Activated naive CD4-positive, alpha-beta T cell treated with Interleukin-2 at 50 U/mL for 16 hours (primary cell): ENCODE data around the gene BZW1.

Source experiments
- DNase-seq: peaks from one replicate; pipeline ENCODE4 v3.0.0-alpha.2; 2020

BZW1 gene

GRCh38 chr2:200811333-200812121 is at the start of gene BZW1:
Gene BZW1, plus strand, starts transcription at chr2:200811910. Its CDS starts 1,308 bp downstream, at chr2:200813218.
- peak; percentile 97 for DNase-seq

- no peak for DNase-seq
These were observed 49.6 kb upstream of the BZW1 start for GRCh38 chr2:200762127-200762526.

DNA sequence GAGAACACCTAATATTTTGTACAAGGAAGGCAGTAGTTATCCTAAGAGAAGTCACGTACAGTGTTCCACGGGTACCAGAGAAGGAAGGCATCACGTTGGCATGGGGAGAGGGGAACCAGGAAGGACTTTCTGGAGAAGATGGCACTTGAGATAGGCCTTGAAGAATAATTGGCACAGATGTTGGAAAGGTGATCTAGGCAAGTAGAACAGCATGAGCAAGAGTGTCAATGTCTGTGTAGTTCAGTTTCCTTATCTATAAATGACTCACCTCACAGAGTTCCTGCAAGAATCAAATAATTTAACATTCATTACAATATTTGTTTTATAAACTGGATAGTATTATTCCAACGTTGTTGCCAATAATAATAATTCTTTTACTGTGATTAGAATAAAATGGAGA is 48.3 kb upstream of the BZW1 start:
- no peak for DNase-seq

GRCh38 chr2:200765139-200765951 is 46.4 kb upstream of the BZW1 start:
- DNase-seq: peak; percentile 40

DNA sequence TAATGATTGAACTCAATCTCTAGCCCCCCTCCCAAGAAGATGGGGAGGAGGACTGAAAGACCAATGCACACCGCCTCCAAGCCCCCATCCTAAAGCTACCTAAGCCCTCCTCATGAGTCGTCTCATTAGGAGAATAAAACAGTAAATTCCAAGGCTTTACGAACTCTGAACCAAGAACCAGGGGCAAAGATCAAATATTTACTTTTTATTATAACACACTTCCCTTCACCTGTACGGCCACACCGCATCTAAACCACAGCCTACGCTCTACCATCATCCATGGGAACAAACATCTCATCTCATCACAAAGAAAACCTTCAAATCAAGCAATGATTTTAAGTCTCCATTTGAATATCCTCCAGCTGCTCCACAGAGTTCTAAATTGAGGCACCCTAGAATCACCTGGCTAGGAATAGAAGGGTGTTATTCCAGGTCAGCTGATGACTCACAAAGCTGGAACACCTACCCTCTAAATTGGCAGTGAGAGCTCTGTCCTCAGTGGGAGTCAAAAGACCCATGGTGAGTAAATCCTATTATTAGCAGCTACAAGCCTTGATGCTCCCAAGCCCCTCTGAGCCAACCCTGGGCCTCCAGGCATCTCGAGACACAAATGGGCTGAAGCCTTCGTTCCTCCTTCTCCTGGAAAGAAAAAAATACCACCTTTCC is 45.6 kb upstream of the BZW1 start:
- DNase-seq: no peak

DNA sequence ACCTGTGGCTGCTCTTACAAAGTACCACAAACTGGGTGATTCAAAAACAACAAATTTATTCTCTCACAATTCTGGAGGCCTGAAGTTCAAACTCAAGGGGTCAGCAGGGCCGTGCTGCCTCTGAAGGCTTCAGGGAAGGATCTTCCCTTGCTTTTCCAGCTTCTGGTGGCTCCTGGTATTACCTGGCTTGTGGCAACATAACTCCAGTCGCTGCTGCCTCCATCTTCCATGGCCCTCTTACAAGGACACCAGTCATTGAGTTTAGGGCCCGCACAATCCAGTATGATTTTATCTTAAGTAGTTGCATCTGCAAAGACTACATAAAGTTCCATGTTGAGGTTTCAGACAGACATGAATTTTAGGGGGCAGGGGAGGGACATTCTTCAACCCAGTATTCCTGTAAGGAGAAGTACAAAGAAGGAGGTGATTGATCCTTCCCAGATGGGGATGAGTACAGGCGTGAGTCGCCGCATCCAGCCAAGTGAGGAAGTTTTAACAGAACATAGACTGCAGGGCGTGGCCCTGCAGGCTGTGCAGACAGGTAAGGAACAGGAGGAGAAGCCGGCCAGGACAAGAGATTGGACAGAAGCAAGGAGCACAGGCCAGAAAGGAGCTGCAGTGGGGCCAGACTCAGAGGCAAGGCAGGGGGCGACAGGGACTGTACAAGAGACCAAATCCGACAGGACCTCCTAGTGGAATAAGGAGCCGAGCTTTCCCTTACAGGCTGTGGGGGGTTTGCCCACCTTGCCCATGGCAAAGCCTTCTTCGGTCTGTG is 44.4 kb upstream of the BZW1 start:
- DNase-seq: no peak

DNA sequence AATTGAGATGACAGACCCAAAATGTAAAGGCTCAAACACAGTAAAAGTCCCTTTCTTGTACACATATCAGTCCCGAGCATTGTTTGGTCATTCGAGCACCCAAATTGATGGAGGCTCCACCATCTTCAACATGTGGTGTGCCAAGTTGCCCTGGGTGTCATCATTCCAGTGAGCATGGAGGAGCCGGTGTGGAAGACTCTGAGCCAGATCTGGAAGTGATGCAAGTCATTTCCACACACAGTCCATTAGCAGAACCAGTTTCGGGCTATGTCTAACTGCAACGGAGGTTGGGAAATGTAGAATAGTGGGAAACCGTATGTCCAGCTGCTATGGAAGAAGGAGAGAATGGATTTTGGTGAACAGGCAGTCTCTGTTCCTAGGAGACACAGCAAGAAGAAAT is 40.9 kb upstream of the BZW1 start:
- DNase-seq: no peak

DNA sequence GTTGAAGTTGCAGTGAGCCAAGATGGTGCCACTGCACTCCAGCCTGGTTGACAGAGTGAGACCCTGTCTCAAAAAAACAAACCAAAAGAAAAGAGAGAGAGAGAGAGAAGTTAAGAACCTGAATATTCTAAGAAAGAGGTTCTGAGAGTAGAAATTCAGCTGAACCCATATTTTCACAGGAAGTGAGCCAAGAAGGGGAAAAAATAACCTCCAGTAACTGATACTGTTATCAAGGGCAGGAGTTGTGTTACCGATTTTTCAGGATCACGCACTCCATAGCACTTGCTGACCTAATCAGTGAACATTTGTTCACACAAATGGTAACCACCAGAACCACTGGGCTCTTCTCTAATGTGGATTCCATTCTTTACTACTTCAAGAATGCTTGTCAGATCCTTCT is 39.1 kb upstream of the BZW1 start:
- no peak for DNase-seq

GRCh38 chr2:200773083-200773482 is 38.6 kb upstream of the BZW1 start:
- no peak for DNase-seq

DNA sequence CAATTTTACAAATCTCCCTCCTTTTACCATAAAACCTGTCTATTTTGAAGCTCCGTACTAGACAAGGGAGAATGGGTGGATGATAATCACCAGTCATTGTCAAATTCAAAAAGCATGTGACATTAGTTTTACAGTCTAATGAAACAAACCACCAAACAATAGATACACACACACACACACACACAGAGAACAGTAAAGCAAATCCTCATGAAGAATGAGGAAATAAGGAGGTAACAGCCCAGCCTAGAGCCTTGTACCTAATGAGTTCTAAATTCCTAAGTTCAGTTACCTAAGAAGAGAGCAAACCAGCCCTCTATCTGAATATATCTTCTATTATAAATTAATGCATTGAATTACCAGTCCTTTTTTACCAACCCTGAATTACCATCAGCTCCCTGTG is 36.8 kb upstream of the BZW1 start:
- no peak for DNase-seq

DNA sequence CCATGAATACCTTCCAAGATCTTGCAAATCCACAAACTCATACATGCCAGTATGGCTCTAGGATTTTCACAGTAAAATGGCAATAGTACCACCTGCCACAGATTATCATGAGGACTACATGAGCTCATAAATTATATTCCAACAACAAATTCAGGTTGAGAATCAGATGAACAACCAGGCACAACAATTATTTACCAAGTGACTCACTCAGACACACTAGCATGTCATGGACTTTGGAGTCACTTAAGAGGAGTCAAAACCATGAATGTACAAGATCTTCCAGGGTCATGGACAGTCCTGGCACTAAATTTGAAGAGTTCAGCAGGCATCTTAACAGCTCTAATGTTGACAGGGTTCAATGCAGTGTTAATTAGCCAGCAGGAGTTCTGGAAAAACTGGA is 34.4 kb upstream of the BZW1 start:
- DNase-seq: no peak

GRCh38 chr2:200778038-200778437 is 33.7 kb upstream of the BZW1 start:
- no peak for DNase-seq

GRCh38 chr2:200779214-200779613 is 32.5 kb upstream of the BZW1 start:
- DNase-seq: no peak

DNA sequence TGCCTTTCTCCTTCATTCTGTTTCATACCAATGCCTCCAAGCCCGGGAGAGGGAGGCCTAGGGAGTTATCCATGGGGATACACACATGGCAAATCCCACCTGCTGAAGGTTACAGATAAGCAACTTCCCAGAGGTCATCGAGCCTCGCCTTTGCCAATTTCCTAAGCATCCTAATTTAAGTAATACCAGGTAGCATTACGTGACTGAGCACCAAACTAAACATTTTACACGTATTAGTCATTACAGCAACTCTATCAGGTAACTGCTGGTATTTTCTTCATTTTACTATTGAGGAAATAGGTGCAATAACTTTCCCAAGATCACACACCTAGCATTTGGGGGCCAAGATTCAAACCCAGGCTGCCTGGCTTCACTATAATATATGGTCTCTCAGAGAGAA is 30.1 kb upstream of the BZW1 start:
- DNase-seq: no peak

DNA sequence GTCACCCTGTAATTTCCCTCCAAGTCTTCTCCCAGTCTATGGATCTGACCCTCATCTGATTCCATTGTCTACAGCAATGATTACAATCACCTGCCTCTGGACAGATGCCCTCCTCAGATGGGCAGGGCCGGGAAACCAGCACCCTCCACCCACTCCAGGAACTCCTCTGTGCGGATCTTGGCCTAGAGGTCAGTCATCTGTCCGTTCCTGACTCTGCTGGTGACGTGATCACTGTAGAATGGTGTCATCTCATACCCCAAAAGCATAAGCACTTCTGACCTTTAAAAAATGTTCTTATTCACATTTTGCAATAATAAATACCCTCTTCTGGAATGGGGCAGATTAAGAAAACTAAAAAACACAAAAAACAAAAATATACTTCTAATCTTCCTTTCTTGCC is 29.5 kb upstream of the BZW1 start:
- no peak for DNase-seq

- no peak for DNase-seq
These were observed 27.5 kb upstream of the BZW1 start for GRCh38 chr2:200784215-200784614.

DNA sequence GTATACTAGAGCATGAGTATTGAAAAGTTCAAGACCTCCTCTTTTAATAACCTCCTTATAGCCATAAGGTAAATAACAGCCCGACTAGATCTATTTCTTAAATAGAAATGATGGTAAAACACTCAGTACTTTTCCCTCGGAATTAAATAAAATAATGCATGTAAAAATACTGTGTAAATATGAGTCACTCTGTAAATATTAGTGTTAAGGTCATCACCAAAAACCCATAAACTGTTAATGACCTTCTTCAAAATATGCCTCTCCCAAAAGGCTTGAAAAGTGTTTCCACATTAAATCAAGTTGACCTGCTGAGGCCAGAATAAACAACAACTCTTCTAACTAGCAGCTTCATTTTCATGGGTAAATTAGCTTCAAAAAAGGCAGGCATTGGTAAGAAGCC is 25.3 kb upstream of the BZW1 start:
- DNase-seq: no peak

DNA sequence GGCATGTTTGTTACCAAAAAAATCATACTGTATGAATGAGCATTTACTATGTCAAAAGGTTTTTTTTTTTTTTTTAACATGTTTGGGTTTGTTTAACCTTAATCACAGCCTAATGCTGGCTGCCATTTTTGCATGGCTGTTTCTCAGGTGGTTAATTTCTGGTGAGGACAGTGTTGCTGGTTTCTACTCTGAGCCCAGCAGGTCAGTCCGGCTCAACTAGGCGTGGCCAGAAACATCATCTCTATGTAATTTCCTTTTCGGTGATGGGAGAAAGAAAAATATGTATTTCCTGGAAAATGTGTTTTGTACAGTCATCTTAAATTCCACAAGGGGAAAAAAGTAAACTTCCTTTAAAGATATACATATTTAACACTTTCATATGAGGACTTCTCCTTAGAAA is 24.9 kb upstream of the BZW1 start:
- DNase-seq: no peak

GRCh38 chr2:200787351-200788120 is 24.2 kb upstream of the BZW1 start:
- peak; percentile 23 for DNase-seq

DNA sequence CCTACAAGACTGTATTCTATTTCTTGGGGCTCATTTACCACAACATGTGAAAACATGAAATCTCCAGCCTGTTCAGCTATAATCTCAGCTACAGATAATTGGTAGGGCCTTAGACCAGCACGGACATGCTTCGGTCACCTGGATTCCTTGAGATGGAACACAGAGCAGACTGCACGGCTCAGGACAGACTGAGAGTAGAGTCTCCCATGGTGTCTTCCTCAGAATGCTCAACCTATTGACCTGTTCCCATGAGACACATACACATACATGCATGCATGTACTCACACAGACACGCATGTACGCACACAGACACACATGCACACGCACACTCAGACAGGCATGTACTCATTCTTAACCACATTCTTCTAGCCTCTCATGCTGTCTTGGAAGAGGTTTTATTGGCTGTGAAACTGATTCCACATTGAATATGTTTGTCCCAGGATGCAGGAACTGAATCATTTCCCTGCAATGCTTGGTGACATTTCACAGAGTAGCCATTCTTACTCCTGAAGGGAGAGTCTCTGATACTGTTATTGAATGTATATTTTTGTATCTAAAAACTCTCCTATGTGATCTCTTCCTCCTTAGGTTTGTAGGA is 23.5 kb upstream of the BZW1 start:
- no peak for DNase-seq

DNA sequence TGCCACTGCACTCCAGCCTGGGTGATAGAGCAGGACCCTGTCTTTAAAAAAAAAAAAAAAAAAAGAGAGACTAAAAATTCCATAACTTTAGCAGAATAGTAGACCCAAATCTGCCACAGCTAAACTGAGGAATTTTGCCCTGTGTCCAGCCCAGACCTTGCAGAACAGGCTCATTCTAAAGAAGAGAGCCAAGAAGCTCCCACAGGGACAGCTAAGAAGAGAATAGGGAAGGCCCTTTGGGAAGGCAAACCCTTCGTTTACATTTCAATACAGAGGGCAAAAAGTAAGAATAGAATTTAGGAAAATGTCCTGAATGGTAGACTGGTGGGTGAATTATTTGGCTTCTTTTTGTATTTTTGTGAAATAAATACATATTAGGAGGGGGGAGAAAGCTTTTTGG is 21.5 kb upstream of the BZW1 start:
- no peak for DNase-seq

- DNase-seq: no peak
These were observed 19.8 kb upstream of the BZW1 start for GRCh38 chr2:200791905-200792304.
